ENCODE measurements around the gene RUSF1.
A peak's percentile ranks its signal among the peaks of the same experiment; 100 is the strongest.
"Not testable (repeated sequence)": the region's sequence is repeated elsewhere in the genome, so short reads cannot be mapped to it uniquely, and the experiment has no call there.

RUSF1 gene

GRCh38 chr16:31507929-31508705, at the start of gene RUSF1:
TSS of gene RUSF1 (minus strand) at chr16:31508391. CDS start at chr16:31508373, 18 bp downstream.
- TF ChIP-seq CTCF (conservative IDR thresholded peaks at IDR 0.05), result no peak
- H3K27ac ChIP-seq, result peak within 1 kb of the TSS; percentile 75

DNA sequence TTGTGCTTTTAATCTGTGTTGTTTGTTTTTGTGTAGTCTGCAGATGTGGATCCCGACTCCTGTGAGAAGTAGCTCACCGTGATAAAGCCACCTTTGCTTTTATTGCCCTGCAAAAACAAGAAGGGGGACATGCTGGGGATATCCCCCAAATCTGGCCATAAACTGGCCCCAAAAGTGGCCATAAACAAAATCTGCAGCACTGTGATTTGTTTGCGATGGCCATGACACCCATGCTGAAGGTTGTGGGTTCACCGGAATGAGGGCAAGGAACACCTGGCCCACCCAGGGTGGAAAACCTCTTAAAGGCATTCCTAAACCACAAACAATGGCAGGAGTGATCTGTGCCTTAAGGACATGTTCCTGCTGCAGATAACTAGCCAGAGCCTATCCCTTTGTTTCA, 34.6 kb upstream of the RUSF1 start:
- TF ChIP-seq CTCF (conservative IDR thresholded peaks at IDR 0.05), result no peak
- no peak overlapping the region for H3K27ac ChIP-seq

- H3K27ac ChIP-seq, result not testable (repeated sequence)
These were observed 31.6 kb upstream of the RUSF1 start for GRCh38 chr16:31539762-31540161.

- H3K27ac ChIP-seq, result not testable (repeated sequence)
These were observed 30.0 kb upstream of the RUSF1 start for GRCh38 chr16:31538243-31538598.

GRCh38 chr16:31537362-31538242, 29.4 kb upstream of the RUSF1 start:
- no peak overlapping the region for H3K27ac ChIP-seq
- no peak for TF ChIP-seq CTCF (conservative IDR thresholded peaks at IDR 0.05)

DNA sequence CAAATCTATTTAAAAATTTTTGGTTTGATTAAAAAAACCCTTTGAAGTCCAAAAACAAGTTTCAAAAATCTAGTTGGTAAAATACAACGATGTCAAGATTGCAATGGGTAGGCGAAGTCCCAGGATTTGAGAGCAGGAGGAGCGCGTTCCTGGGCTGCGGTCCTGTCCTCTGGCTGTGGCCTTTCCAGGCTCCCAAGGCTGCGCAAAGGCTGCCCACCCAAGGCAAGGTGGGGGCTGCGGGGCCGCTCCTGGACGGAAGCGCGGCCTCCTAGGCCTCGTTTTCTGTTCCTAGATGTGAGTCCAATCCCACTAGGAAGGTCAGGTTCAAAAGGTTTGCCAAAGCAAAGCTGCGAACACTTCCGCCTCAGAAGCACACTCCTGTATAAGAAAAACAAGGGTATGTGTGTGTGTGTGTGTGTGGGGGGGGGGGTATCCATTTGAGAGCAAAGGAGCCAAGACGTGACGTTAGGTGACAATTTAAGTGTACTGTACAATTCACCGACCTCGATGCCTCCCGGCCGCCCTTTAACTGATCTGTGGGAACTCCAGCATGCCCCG, 28.7 kb upstream of the RUSF1 start:
- no peak for TF ChIP-seq CTCF (conservative IDR thresholded peaks at IDR 0.05)
- no peak overlapping the region for H3K27ac ChIP-seq

- TF ChIP-seq CTCF (conservative IDR thresholded peaks at IDR 0.05), result no peak
- H3K27ac ChIP-seq, result no peak overlapping the region
These were observed 27.5 kb upstream of the RUSF1 start for GRCh38 chr16:31535737-31536136.

- H3K27ac ChIP-seq, result no peak overlapping the region
- TF ChIP-seq CTCF (conservative IDR thresholded peaks at IDR 0.05), result no peak
These were observed 24.7 kb upstream of the RUSF1 start for GRCh38 chr16:31532896-31533295.

Measured in VCaP (cell line).